Gastroesophageal sphincter (tissue), 3 donors: ENCODE data around the gene TPSD1.

Experiments used
- EP300 ChIP-seq: sonication (generic); formaldehyde crosslinking; IDR thresholded peaks from one replicate; pipeline ENCODE4 v1.6.1; 2017; ENCODE audit warnings: antibody characterized with exemption, mild to moderate bottlenecking
- POLR2A ChIP-seq, 2 donors: fragments of 450-650 bp; IDR thresholded peaks; one replicate each; pipeline ENCODE4 v1.6.1; 2017; ENCODE audit warnings: antibody characterized with exemption in 2 of 2, mild to moderate bottlenecking in 2 of 2, moderate library complexity in 1 of 2
- POLR2AphosphoS5 ChIP-seq: sonication (generic); formaldehyde crosslinking; IDR thresholded peaks from one replicate; pipeline ENCODE4 v1.6.1; 2017; ENCODE audit warnings: antibody characterized with exemption
- TF ChIP-seq, protein P1 (sequence below), 4 experiments: fragments of 200-600 bp in 2 of 4; fragments of 450-650 bp in 2 of 4; sonication (generic) in 1 of 4; IDR thresholded peaks; one replicate each; pipeline ENCODE4 v1.5.1; 2017 to 2019; ENCODE audit warnings: antibody characterized with exemption in 4 of 4, mild to moderate bottlenecking in 2 of 4, moderate library complexity in 2 of 4

DNA sequence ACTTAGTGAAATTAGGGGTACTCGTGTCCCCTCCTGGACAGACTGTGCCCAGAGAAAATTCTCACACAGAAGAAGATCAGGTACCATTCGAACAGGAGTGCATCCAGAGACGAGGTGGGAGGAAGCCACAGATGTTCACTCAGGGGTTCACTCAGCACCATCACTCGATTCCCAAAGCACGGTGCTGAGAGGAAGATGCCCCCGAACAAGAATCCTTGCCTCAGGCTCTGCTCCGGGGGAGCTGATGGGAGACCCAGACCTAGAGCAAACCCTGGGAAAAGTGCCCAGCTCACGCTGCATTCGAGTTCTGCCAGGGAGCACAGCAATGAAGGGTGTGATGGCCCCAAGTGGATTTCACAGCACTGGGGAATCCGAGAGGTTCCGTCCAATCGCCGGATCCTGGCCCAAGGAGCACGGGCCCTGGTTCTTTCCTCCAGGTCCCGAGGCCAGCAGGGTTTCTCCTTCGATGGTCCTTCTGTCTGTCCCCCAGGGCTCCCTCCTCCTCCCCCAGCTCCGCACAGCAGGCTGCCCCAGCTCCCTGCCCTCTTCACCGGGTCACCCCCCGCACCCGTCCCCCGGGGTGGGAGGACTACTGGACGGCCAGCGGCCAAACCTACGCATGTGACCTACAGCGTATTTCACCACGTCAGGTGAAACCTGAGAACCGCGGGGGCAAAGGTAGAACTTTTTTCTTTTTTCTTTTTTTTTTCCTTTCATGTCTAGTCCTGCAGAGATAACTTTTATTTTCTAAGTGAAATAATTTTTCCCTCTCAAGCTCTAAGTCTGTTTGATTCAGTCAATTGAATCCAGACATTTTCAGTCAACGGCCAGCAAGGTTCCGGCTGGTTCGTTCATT is 43.4 kb downstream of the TPSD1 start:
- TF ChIP-seq, protein P1, sequence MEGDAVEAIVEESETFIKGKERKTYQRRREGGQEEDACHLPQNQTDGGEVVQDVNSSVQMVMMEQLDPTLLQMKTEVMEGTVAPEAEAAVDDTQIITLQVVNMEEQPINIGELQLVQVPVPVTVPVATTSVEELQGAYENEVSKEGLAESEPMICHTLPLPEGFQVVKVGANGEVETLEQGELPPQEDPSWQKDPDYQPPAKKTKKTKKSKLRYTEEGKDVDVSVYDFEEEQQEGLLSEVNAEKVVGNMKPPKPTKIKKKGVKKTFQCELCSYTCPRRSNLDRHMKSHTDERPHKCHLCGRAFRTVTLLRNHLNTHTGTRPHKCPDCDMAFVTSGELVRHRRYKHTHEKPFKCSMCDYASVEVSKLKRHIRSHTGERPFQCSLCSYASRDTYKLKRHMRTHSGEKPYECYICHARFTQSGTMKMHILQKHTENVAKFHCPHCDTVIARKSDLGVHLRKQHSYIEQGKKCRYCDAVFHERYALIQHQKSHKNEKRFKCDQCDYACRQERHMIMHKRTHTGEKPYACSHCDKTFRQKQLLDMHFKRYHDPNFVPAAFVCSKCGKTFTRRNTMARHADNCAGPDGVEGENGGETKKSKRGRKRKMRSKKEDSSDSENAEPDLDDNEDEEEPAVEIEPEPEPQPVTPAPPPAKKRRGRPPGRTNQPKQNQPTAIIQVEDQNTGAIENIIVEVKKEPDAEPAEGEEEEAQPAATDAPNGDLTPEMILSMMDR (IDR thresholded peaks at IDR 0.05): no peak
- TF ChIP-seq EP300 (no peak), POLR2A (IDR thresholded peaks at IDR 0.05) (no peak), POLR2AphosphoS5 (no peak)
